K562 (cell line): ENCODE data around the gene TIGD1. TPM values are rescaled to one million over a fixed set of nuclear protein-coding genes. Genes with fewer than 3 reads are reported as not detected.

Experiments
- ADNP ChIP-seq: fragments of 200-800 bp; sonication (Bioruptor generic); IDR thresholded peaks from 2 replicates; pipeline ENCODE4 v1.6.1; 2016; ENCODE audit warnings: missing genetic modification characterization, missing compliant biosample characterization
- CHD4 ChIP-seq: fragments of 200-600 bp; sonication (generic); IDR thresholded peaks from 3 replicates; pipeline ENCODE4 v1.6.1; 2012; ENCODE audit warnings: low read depth, mild to moderate bottlenecking, mixed read lengths, low read length, inconsistent platforms; ENCODE audit not compliant: insufficient read depth, insufficient replicate concordance, poor library complexity, severe bottlenecking
- E2F8 ChIP-seq: fragments of 450-650 bp; IDR thresholded peaks from 2 replicates; pipeline ENCODE4 v1.7.1; 2018; ENCODE audit warnings: mild to moderate bottlenecking, low read depth; ENCODE audit not compliant: partially characterized antibody
- HMBOX1 ChIP-seq: sonication (generic); IDR thresholded peaks from 2 replicates; pipeline ENCODE4 v1.6.1; 2016
- KHSRP ChIP-seq: fragments of 450-650 bp; IDR thresholded peaks from 2 replicates; pipeline ENCODE4 v1.6.1; 2017
- PTTG1 ChIP-seq: fragments of 450-650 bp; IDR thresholded peaks from 2 replicates; pipeline ENCODE4 v1.6.1; 2016; ENCODE audit warnings: low read depth, mild to moderate bottlenecking, missing genetic modification characterization, missing compliant biosample characterization
- RAD51 ChIP-seq: fragments of 450-650 bp; IDR thresholded peaks from 2 replicates; pipeline ENCODE4 v1.7.1; 2016; ENCODE audit warnings: low read depth, mild to moderate bottlenecking, borderline replicate concordance
- RB1 ChIP-seq: fragments of 450-650 bp; IDR thresholded peaks from 2 replicates; pipeline ENCODE4 v1.6.1; 2017; ENCODE audit warnings: low read depth, mild to moderate bottlenecking
- RBM17 ChIP-seq: fragments of 200-400 bp; formaldehyde crosslinking; IDR thresholded peaks from 2 replicates; pipeline ENCODE4 v1.6.1; 2017; ENCODE audit warnings: low read depth, mild to moderate bottlenecking, low read length, borderline replicate concordance
- RNF219 ChIP-seq: fragments of 250-450 bp; sonication (Bioruptor Pico); IDR thresholded peaks from 2 replicates; pipeline ENCODE4 v1.5.0; 2022; ENCODE audit warnings: mild to moderate bottlenecking
- SP1 ChIP-seq: sonication (generic); formaldehyde crosslinking; IDR thresholded peaks from 2 replicates; pipeline ENCODE4 v1.8.1; 2022; ENCODE audit warnings: mild to moderate bottlenecking, missing genetic modification reagents
- ZNF146 ChIP-seq: IDR thresholded peaks from one replicate; pipeline ENCODE4 v1.6.1; 2018; ENCODE audit warnings: missing compliant biosample characterization; ENCODE audit not compliant: unreplicated experiment
- ZNF175 ChIP-seq: fragments of 200-800 bp; sonication (Bioruptor generic); IDR thresholded peaks from 2 replicates; pipeline ENCODE4 v1.6.1; 2016; ENCODE audit warnings: low read depth, mild to moderate bottlenecking, missing genetic modification characterization, missing compliant biosample characterization
- ZNF263 ChIP-seq: sonication (generic); formaldehyde crosslinking; IDR thresholded peaks from 2 replicates; pipeline ENCODE4 v1.8.0; 2022; ENCODE audit warnings: mild to moderate bottlenecking, missing genetic modification reagents, borderline replicate concordance
- ZNF280A ChIP-seq: fragments of 450-650 bp; IDR thresholded peaks from 2 replicates; pipeline ENCODE4 v1.6.1; 2018; ENCODE audit warnings: mild to moderate bottlenecking, low read depth; ENCODE audit not compliant: partially characterized antibody
- ZNF41 ChIP-seq: fragments of 250-450 bp; sonication (Bioruptor Pico); conservative IDR thresholded peaks from 2 replicates; pipeline ENCODE4 v1.4.0; 2020; ENCODE audit warnings: mild to moderate bottlenecking
- ZNF507 ChIP-seq: conservative IDR thresholded peaks from 2 replicates; pipeline ENCODE4 v1.6.1; 2017; ENCODE audit warnings: missing genetic modification characterization, missing compliant biosample characterization
- ZNF695 ChIP-seq: fragments of 450-650 bp; formaldehyde crosslinking; IDR thresholded peaks from 2 replicates; pipeline ENCODE4 v1.4.0; 2020; ENCODE audit warnings: mild to moderate bottlenecking, moderate library complexity
- ZNF696 ChIP-seq: fragments of 250-450 bp; sonication (Bioruptor Pico); conservative IDR thresholded peaks from 2 replicates; pipeline ENCODE4 v1.4.0; 2020; ENCODE audit warnings: mild to moderate bottlenecking, moderate library complexity
- polyA plus RNA-seq, 8 experiments: library from polyadenylated mRNA; depleted of rRNA in 4 of 8; stranded (reverse) in 5 of 8; unstranded in 3 of 8; fragments of >200 nt; fragmentation: Nextera tagmentation in 2 of 8; fragmentation: Illumina TruSeq in 1 of 8; extraction: Ambion mirVana in 2 of 8; extraction: Trizol in 1 of 8; gene quantifications; 2 replicates each; pipeline versions ENCODE4 v1.2.1 to v1.2.3, GENCODE V29; 2011 to 2014; ENCODE audit warnings: inconsistent platforms in 1 of 8, missing spikeins in 1 of 8
- total RNA-seq, 7 experiments: library from RNA; depleted of rRNA in 6 of 7; stranded (reverse); fragments of >200 nt in 6 of 7; fragmentation: Illumina TruSeq in 2 of 7; extraction: Trizol in 2 of 7; gene quantifications; 2 replicates each; pipeline versions ENCODE4 v1.2.1 to v1.2.3, GENCODE V29; 2011 to 2021; ENCODE audit warnings: low replicate concordance in 1 of 7

TIGD1 gene
- total and polyA plus RNA-seq, 9 of the 15 experiments (the other 6 are each of a cell fraction or from before 2014, with no cell fraction given): 2.0 to 10.1 (median 6.6) TPM

- no peak for TF ChIP-seq ZNF280A
- TF ChIP-seq SP1 (CRISPR knock-in tag): peak; percentile 77
- peak; percentile 84 for TF ChIP-seq RB1
- TF ChIP-seq RAD51: no peak
- TF ChIP-seq RBM17: no peak
- no peak for TF ChIP-seq KHSRP
- no peak for TF ChIP-seq ZNF696 (CRISPR knock-in tag)
- TF ChIP-seq ZNF175 (CRISPR knock-in tag): no peak
- TF ChIP-seq ZNF695 (CRISPR knock-in tag): no peak
- no peak for TF ChIP-seq HMBOX1
- TF ChIP-seq ADNP (tag): no peak
- TF ChIP-seq ZNF146: no peak
- no peak for TF ChIP-seq PTTG1 (tag)
- TF ChIP-seq E2F8: peak; percentile 84
- peak; percentile 37; the same call in 1 of the 2 replicates for TF ChIP-seq ZNF263 (CRISPR knock-in tag)
- TF ChIP-seq RNF219 (CRISPR knock-in tag): no peak
- TF ChIP-seq CHD4: peak; percentile 69
- TF ChIP-seq ZNF507 (tag): no peak
- no peak for TF ChIP-seq ZNF41 (CRISPR knock-in tag)
Observed at GRCh38 chr2:232550354-232551249, at the start of gene TIGD1, which contains the start of gene EIF4E2 (continued).
